ENCODE measurements around the gene HS2ST1. TPM values are rescaled to one million over a fixed set of nuclear protein-coding genes. Genes with fewer than 3 reads are reported as not detected.

HS2ST1 gene
- total and polyA plus RNA-seq, 10 of the 15 experiments (the other 5 are each of a cell fraction or from before 2014, with no cell fraction given), result 5.4 to 30.8 (median 18.6) TPM

DNA sequence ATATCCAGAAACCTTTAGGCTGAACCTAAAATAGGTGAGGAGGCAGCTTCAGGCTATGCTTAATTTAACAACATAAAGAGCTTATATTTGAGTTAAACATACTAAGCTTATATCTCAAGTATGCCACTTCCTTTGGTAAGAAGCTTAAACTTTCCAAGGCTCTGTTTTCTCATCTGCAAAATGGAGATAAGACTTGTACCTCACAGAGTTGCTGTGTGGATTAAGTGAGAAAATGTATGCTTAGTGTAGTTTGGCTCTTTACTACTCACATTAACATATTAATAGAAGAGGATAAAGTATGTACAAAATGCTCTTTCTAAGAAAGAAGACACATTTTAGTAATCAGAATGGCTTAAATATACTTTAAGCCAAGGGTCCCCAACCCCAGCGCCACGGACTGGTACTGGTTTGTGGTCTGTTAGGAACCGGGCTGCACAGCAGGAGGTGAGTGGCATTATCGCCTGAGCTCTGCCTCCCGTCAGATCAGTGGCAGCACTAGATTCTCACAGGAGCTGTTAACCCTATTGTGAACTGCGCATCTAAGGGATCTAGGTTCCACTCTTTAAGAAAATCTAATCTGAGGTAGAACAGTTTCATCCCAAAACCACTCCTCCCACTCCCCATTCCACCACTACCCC is 77.2 kb downstream of the HS2ST1 start:
- DNase-seq (ENCODE audit: low read depth, low spot score) (no peak), FAIRE-seq (no peak), ATAC-seq (no peak)
- Histone ChIP-seq H3K4me1 (ENCODE audit: control insufficient read depth, insufficient read depth, low read length) (no peaks in the 10 kb centered on the region), H3K27ac (ENCODE audit: control insufficient read depth, insufficient read depth) (no peak overlapping the region), H4K20me1 (ENCODE audit: control insufficient read depth, insufficient read depth) (no peaks in the 10 kb centered on the region), H3K4me3 (no peak overlapping the region), H3K27me3 (replicated peaks in 1 of 2; ENCODE audit: control insufficient read depth in 2 of 2, insufficient read depth in 2 of 2, low read length in 1 of 2) (no peaks in the 10 kb centered on the region), H3K36me3 (ENCODE audit: control insufficient read depth in 2 of 2, insufficient read depth in 2 of 2, low read length in 1 of 2) (no peaks in the 10 kb centered on the region), H3K79me2 (ENCODE audit: control insufficient read depth, insufficient read depth, low read length) (no peaks in the 10 kb centered on the region; the same call in 1 of the 2 replicates), H3K9ac (ENCODE audit: control insufficient read depth, insufficient read depth, low read length) (no peak overlapping the region), H2AFZ (ENCODE audit: control insufficient read depth, low read depth, low read length) (no peak overlapping the region), H3K9me3 (replicated peaks; ENCODE audit: control insufficient read depth, insufficient read depth, low read length) (no peaks in the 10 kb centered on the region), H3K4me2 (ENCODE audit: control insufficient read depth, insufficient read depth) (no peak overlapping the region)
- BruUV-seq (replicated peaks), result no TSS peak
- ChIA-PET SMC1A (ENCODE audit: uncharacterized antibody, unreplicated experiment) (interaction anchor here (1.0 to 1.1 kb wide), 2 partner anchors 9 to 15 kb away, joined by 3 to 4 read pairs; no protein-coding TSS in a partner anchor), POLR2A (no interaction called here), CTCF (interaction anchor here (0.8 to 1.9 kb wide), 3 partner anchors 15 to 158 kb away, joined by 3 to 6 read pairs (median 4); no protein-coding TSS in a partner anchor), RAD21 (ENCODE audit: unreplicated experiment) (interaction anchor here (1.2 kb wide), 1 partner anchor 32 kb away, joined by 4 read pairs; no protein-coding TSS in a partner anchor)
- TF ChIP-seq NFYB (IDR thresholded peaks at IDR 0.05; ENCODE audit: insufficient read depth, low read depth, low read length) (no peak), FOS (IDR thresholded peaks at IDR 0.05; ENCODE audit: borderline replicate concordance, extremely low read depth, insufficient read length) (no peak), DPF2 (IDR thresholded peaks at IDR 0.05) (no peak), SPI1 (IDR thresholded peaks at IDR 0.05; ENCODE audit: borderline replicate concordance, insufficient read depth, low read depth, low read length) (no peak), NBN (IDR thresholded peaks at IDR 0.05) (no peak), TAF1 (IDR thresholded peaks at IDR 0.05; ENCODE audit: borderline replicate concordance, low read depth, low read length) (no peak)
- in situ Hi-C loops (cut with MboI) (no loop called here), intact Hi-C loops (cut with micrococcal nuclease; ENCODE audit: unreplicated experiment) (no loop called here)
- WGBS (ENCODE audit: insufficient coverage, insufficient replicate concordance, low lambda C conversion rate, missing lambda C conversion rate), result 95% methylated on average over 6 of the region's 6 CpGs

DNA sequence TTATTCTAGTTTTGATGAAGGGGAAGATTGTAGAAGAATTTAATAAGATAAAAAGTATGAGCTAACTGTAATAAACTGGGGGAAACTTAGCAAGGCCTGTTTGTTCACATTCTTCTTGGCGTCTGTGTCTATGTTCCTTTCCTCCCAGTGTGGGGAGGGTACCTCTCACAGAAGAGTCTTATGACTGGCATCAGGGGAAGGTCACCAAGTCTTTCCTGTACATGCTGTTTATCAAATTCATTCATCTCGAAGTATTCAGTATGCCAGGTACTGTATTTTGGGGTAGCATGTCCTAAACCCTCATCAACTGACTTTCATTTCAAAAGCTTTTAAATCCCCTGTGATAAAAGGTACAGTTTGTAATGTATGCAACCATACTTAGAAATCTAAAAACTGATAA is 78.4 kb downstream of the HS2ST1 start:
- H3K4me1 ChIP-seq (ENCODE audit: control insufficient read depth, insufficient read depth, low read length), result no peaks in the 10 kb centered on the region
- ChIA-PET POLR2A (no interaction called here), RAD21 (ENCODE audit: unreplicated experiment) (no interaction called here), CTCF (interaction anchor here (1.9 to 2.3 kb wide), 2 partner anchors 17 to 90 kb away, joined by 6 read pairs; no protein-coding TSS in a partner anchor), SMC1A (ENCODE audit: uncharacterized antibody, unreplicated experiment) (interaction anchor here (1.2 kb wide), 1 partner anchor 9 kb away, joined by 4 read pairs; no protein-coding TSS in a partner anchor)
- H3K36me3 ChIP-seq (ENCODE audit: control insufficient read depth in 2 of 2, insufficient read depth in 2 of 2, low read length in 1 of 2), result no peaks in the 10 kb centered on the region
- BruUV-seq (replicated peaks), result no TSS peak
- intact Hi-C loops (cut with micrococcal nuclease; ENCODE audit: unreplicated experiment), result no loop called here
- DNase-seq (ENCODE audit: low read depth, low spot score), result no peak
- H3K9ac ChIP-seq (ENCODE audit: control insufficient read depth, insufficient read depth, low read length), result no peak overlapping the region
- no peaks in the 10 kb centered on the region for H3K27me3 ChIP-seq (replicated peaks in 1 of 2; ENCODE audit: control insufficient read depth in 2 of 2, insufficient read depth in 2 of 2, low read length in 1 of 2)
- in situ Hi-C loops (cut with MboI), result no loop called here
- no peak overlapping the region for H2AFZ ChIP-seq (ENCODE audit: control insufficient read depth, low read depth, low read length)
- no peaks in the 10 kb centered on the region for H3K9me3 ChIP-seq (replicated peaks; ENCODE audit: control insufficient read depth, insufficient read depth, low read length)
- TF ChIP-seq CREM (IDR thresholded peaks at IDR 0.05; ENCODE audit: low read depth), result no peak
- FAIRE-seq, result no peak
- H3K79me2 ChIP-seq (ENCODE audit: control insufficient read depth, insufficient read depth, low read length), result no peaks in the 10 kb centered on the region; the same call in 1 of the 2 replicates
- ATAC-seq, result no peak
- H3K27ac ChIP-seq (ENCODE audit: control insufficient read depth, insufficient read depth), result no peak overlapping the region
- no peak overlapping the region for H3K4me3 ChIP-seq
- H3K4me2 ChIP-seq (ENCODE audit: control insufficient read depth, insufficient read depth), result no peak overlapping the region
- 100% methylated on average over 2 of the region's 2 CpGs for WGBS (ENCODE audit: insufficient coverage, insufficient replicate concordance, low lambda C conversion rate, missing lambda C conversion rate)
- no peaks in the 10 kb centered on the region for H4K20me1 ChIP-seq (ENCODE audit: control insufficient read depth, insufficient read depth)
